Astrocyte (in vitro differentiated cells and primary cell): ENCODE results near the gene FAM13A.

Source experiments
- CTCF ChIP-seq: IDR thresholded peaks from 2 replicates; pipeline ENCODE4 v1.5.1; 2011; ENCODE audit warnings: low read depth, mild to moderate bottlenecking, inconsistent platforms, low read length, moderate library complexity; ENCODE audit not compliant: insufficient read depth
- EZH2 ChIP-seq: IDR thresholded peaks from 2 replicates; pipeline ENCODE4 v1.6.1; 2012; ENCODE audit warnings: mild to moderate bottlenecking, low read length, inconsistent platforms; ENCODE audit not compliant: insufficient read depth

DNA sequence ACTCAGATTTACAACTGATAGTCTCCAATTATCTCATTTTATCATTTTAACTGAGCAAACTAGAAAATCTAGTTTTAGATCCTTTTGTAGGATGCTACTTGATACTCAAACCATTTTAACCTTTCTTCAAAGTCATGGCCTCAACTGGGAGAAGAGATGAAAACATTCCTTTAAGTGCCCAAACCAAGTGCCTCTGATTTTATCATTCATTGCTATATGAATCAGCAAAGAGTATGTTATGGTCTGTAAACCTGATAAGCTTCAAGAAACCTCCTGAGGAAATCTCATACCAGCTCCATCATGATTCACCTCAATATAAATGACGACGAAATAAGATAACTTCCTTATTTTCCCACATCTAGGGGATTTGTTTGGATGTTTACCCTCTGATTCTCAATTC lies 119.9 kb downstream of the FAM13A start:
- TF ChIP-seq CTCF (no peak), EZH2 (no peak)
